GM19452 (cell line): Measurements from ENCODE around the gene RASA4B.

Source experiments
- ATAC-seq: cut with Tn5 transposase; IDR thresholded peaks from one replicate; pipeline ENCODE4 v1.9.1; 2021; ENCODE audit not compliant: unreplicated experiment

The RASA4B gene

DNA sequence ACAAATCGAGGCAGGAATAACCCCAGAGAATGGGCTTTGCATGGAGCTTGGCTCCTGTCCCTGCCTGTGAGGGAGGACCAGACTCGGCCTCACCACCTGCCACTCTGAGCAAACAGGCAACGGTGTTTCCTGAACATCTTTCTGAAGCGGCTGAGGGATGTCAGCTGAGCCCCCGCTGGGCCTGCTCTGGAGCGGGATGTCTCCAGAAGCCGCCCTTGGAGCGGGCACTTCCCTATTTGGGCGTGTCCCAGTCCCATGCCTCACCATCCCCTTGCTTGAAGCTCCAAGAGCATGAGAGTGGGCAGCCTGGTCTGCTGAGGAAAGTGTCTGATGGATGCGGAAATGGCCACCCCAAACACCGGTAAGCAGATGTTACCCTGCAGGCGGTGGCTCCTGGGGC, 63.1 kb downstream of the RASA4B start:
- ATAC-seq = no peak

DNA sequence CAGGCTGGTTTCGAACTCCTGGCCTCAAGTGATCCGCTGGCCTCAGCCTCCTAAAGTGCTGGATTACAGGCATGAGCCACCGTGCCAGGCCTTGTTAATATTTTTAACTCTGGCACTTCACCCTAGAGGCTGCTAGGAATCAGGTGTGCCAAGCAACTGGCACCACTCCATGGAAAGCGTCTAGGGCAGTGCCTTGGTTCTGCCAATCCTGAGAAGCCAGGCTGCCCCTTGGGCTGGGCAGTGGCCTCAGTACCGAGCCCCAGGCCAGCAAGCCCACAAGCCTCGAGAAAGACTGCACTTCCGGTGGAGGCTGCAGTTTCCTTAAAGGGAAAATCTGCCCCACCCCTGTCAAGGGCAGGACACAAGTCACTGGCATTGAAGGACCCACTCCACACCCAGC, 64.3 kb downstream of the RASA4B start:
- ATAC-seq = no peak

DNA sequence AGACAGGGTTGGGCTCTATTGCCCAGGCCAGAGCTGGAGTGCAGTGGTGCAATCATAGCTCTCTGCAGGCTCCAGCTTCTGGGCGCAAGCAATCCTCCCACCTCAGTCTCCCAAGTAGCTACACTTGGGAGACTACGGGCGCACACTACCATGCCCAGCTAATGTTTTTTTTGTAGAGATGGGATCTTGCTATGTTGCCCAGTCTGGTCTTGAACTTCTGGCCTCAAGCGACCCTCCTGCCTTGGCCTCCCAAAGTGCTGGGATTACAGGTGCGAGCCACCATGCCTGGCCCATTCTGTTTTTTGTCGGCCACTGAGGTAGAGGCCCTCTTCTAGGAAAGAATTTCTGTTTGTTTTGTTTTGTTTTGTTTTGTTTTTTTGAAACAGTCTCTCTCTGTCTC, 65.1 kb downstream of the RASA4B start:
- no peak for ATAC-seq

DNA sequence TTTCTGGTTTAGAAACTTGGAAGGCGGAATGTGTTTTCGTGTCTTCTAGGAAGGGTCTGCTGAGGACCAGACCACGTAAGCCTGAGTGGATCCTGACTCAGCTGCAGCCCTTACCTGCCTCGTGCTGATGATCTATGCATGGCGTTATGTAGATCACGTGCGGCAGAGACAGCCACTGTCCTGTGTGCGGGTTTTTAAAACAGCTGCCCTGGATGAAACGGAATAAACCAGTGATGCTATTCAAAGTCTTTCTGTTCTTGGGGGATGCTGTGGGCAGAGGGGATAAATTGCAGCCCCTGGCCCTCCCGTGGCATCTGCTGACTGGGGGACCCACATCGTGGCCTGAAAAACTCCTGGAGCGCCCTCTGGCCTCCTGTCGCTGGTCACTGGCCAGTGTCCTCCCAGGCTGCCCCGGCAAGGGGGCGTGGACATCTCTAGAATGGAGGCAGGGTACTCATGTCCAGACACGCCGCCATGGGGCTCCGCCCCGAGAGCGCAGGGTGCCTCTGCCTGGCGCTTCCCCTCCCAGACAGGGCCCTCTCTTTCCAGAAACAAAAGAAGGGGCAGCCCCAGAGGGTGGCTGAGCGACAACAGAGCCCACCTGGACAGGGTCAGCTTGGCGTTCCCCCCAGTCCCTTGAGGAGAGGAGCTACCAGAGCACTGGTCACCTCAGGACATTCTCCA, 66.1 kb downstream of the RASA4B start:
- ATAC-seq = no peak

DNA sequence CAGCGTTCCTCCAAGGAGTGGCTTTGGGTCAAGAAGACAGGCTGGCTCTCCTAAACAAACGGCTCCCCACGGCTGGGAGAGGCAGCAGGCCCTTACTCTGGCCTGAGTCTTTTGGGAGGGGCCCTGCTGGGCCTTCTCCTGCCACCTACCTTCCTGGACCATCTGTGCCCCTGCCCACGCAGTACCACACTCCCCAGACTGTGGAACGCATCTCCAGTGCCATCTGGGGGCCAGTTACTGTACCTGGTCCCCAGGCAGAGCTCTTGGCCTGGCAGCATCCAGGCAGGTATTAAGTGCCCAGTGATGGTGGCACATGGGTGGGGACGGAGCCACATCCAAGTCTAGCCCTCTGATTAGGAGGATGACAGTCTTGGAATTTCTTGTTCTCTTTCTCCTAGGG, 67.3 kb downstream of the RASA4B start:
- ATAC-seq = no peak

DNA sequence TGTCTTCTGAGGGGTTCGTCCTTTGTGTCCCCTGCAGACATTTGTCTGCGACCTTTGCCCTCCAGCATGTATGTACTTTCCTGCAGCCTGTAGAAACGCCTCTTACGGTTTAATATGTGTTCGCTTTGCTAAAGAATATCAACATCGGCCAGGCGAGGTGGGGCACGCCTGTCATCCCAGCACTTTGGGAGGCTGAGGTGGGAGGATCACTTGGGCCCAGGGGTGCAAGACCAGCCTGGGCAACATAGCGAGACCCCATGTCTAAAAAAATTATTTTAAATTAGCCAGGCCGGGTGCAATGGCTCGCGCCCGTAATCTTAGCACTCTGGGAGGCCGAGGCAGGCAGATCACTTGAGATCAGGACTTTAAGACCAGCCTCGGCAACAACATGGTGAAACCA, 68.4 kb downstream of the RASA4B start:
- no peak for ATAC-seq

DNA sequence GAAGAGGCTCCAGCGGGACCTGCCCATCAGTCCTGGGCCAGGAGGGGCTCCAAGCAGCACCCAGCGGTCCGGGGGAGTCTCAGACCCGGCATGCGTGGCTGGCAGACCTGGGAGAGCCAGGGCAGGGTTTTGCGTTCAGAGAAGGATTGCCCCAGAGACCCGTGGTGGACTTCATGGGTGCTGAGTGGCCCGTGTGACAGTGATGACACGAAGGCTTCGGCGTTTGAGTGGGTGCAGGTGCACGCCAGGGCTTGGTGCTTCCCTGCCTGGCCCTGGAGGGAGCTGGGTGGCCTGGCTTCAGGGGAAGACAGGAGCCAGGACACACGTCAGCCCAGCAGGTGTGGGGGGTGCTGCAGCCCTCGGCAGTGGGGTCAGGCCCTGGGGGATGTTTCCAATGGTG, 70.3 kb downstream of the RASA4B start:
- no peak for ATAC-seq

DNA sequence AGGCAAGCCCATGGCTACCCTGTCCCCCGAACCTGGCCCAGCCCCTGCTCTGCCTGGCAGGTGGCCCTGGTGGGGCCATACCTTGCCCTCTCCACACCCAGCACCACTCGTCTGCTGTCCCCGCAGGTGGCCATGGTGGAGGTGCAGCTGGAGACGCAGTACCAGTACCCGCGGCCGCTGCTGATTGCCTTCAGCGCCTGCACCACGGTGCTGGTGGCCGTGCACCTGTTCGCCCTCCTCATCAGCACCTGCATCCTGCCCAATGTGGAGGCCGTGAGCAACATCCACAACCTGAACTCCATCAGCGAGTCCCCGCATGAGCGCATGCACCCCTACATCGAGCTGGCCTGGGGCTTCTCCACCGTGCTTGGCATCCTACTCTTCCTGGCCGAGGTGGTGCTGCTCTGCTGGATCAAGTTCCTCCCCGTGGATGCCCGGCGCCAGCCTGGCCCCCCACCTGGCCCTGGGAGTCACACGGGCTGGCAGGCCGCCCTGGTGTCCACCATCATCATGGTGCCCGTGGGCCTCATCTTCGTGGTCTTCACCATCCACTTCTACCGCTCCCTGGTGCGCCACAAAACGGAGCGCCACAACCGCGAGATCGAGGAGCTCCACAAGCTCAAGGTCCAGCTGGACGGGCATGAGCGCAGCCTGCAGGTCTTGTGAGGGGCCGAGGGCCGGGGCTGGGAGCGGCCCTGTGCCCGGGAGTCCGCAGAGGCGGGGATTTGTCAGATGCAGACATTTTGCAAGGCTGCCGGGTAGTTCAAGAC, 71.0 kb downstream of the RASA4B start:
- no peak for ATAC-seq

DNA sequence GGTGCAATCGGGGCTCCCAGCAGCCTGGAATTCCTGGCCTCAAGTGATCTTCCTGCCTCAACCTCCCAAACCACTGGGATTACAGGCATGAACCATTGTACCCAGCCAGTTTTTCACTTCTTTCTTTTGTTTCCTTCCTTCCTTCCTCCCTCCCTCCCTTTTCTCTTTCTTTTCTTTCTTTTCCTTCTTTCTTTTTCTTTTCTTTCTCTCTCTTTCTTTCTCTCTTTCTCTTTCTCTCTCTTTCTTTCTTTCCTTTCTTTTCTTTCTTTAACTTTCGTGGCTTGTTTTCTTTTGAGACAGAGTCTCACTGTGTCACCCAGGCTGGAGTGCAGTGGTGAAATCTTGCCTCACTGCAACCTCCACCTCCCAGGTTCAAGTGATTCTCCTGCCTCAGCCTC, 71.9 kb downstream of the RASA4B start:
- no peak for ATAC-seq

DNA sequence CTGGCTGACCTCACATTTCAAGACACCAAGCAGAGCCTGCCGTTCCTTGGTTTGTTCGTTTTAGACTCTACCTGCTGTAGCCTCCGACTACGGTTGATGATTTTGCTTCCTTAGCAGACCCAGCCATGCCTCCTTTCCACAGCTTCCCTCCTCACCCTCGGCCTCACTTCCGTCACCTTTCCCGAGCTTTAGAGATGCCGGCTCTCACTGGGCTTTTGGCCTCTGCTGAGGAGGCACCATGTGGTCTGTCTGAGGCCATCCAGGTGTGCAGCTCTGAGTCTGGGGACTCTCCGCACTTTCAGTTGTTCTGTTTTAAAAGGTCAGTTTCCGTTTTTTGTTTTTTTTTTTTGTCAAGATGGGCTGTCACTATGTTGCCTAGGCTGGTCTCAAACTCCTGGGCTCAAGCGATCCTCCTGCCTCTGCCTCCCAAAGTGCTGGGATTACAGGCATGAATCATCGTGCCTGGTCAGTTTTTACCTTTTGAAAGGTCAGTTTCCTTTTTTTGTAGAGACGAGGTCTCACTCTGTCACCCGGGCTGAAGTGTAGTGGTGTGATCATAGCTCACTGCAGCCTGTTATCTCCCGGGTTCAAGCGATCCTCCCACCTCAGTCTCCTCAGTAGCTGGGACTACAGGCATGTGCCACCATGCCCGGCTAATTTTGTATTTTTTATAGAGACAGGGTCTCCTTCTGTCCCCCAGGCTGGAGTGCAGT, 72.5 kb downstream of the RASA4B start:
- peak; percentile 42 for ATAC-seq

DNA sequence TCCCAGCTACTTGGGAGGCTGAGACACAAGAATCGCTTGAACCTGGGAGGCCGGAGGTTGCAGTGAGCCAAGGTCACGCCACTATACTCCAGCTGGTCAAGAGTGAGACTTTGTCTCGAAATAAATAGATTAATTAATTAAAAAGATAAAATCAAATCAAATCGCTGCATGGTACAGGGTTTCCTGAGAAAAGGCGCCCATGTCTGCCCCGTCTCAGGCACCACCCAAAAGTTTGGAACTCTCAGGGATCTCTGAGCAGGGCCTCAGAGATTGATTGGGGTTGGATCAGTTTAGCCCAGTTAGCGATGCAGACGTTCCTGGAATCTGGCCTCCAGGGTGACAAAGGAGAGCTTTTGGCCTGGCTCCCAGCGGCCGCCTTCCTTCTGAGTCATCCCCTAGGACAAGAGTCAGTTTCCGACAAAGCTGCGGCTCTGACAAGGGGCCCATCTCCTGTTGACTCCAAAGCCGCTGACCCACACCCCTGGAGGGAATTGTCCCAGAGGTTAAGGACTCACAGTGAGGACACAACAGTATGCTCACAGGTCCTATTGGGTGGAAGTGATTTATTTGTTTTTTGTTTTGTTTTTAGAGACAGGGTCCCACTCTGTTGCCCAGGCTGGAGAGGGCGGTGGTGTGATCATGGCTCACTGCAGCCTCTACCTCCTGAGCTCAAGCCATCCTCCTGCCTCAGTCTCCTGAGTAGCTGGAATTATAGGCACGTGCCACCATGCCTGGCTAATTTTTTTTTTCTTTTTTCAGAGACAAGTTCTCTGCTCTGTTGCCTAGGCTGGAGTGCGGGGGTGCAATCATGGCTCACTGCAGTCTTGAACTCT, 77.4 kb downstream of the RASA4B start:
- no peak for ATAC-seq

DNA sequence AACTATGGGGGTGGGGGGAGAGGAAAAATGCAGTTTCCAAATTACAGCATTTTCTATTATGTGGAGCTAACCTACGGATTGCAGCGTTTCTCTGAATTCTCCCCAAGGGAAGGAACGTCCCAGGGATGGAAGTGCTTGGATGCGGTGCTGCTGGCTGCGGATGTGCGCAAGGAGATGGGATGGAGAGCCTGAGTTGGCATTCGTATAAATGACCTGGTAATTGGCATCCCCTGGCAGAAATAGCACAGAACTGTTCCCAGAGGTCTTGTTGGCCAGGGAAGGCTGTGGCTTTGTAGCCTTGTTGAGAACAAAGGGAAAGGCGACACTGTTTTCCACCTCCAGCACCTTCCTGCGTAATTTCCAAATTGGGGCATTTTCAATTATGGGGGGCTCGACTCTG, 81.5 kb downstream of the RASA4B start:
- no peak for ATAC-seq

DNA sequence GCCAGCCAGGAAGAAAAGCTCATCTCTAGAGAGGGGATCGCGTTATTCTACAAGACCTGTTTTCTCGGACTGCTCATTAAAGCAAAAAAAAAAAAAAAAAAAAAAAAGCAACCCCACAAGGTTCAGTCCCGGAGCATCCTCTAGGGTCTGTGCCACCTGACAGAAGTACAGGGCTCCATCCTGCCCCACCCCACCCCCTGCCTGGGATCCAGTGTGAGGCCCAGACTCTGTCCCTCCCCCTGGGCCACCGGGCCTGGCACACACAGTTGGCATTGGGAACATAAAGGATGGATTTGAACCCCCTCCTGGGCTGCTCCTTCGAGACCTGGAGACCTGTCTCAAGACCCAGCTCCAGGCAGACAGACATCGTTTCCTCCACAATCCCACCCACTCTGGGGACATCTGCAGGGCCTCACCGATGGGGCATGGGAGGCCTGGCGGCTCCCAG, 83.5 kb downstream of the RASA4B start:
- no peak for ATAC-seq

DNA sequence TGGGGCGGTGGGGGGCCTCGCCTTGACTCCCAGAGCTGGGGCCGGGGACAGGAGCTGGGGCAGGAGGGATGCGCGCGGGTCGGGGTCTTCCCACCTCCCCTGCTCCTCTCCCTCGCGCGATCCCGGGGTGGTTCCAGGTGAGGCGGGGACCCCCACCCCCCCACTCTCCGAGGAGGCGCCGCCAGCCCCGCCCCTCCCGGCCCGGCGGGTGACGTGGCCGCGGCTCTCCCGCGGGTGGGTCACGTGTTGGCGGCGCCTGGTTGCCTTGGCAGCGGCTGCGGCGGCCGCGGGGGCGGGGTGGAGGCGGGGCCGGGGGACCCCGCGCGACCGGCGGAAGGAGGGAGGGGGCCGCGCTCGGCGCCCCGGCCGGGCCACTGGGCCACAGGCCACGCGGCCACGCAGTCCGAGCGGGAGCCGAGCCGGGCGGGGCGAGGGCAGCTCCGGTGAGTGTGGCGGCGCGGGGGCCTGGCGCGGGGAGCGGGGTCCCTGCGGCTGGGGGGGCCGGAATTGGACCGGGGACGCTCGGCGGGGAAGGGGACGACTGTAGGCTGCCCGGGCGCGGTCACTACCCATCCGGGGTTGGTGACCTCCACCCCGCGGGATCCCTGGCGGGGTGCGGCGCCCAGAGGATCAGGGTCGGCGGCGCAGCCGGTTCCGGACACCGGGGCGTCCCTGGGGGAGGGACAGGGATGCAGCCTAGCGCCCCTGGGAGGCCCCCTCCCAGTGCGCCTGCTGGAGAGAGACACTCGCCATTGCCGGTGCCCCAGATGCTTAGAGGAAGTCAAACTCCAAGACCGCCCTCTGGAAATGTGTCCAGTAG, 84.1 kb downstream of the RASA4B start, which contains the start of gene ORAI2:
Gene ORAI2, plus strand, starts transcription at position 357 of the 820 bp plus-strand sequence. CDS start 5,382 bp downstream, outside the sequence.
- ATAC-seq = peak; percentile 59
